Osteoblast (primary cell): ENCODE results near the gene PRR29. TPM values are rescaled to one million over a fixed set of nuclear protein-coding genes. Genes with fewer than 3 reads are reported as not detected.
A peak's percentile ranks its signal among the peaks of the same experiment; 100 is the strongest.

Experiments
- DNase-seq: peaks from one replicate; pipeline ENCODE4 v3.0.0; 2011; ENCODE audit warnings: low spot score, mixed read lengths; ENCODE audit not compliant: insufficient read length; ENCODE audit errors: missing footprints
- H2AFZ ChIP-seq: 2 replicates; pipeline ENCODE4 v1.6.0; 2011; ENCODE audit warnings: mild to moderate bottlenecking, low read length
- H3K27ac ChIP-seq: 2 replicates; pipeline ENCODE4 v1.5.1; 2011; ENCODE audit warnings: mild to moderate bottlenecking, low read depth, low read length, moderate library complexity
- H3K27me3 ChIP-seq: 2 replicates; pipeline ENCODE4 v1.6.0; 2012; ENCODE audit warnings: mild to moderate bottlenecking, control low read depth, inconsistent platforms, low read length, moderate library complexity; ENCODE audit not compliant: insufficient read depth
- H3K36me3 ChIP-seq: 2 replicates; pipeline ENCODE4 v1.5.1; 2011; ENCODE audit warnings: mild to moderate bottlenecking, low read length, control low read depth, moderate library complexity; ENCODE audit not compliant: insufficient read depth
- H3K4me1 ChIP-seq: 2 replicates; pipeline ENCODE4 v1.5.1; 2011; ENCODE audit warnings: mild to moderate bottlenecking, low read length, control low read depth, moderate library complexity; ENCODE audit not compliant: insufficient read depth
- H3K4me2 ChIP-seq: 2 replicates; pipeline ENCODE4 v1.6.0; 2011; ENCODE audit warnings: mild to moderate bottlenecking, low read length; ENCODE audit not compliant: insufficient read depth
- H3K4me3 ChIP-seq: fragments of 200-600 bp; sonication (generic); 3 replicates; pipeline ENCODE4 v1.5.1; 2012; ENCODE audit warnings: mild to moderate bottlenecking, low read length, inconsistent platforms; ENCODE audit not compliant: insufficient read depth
- H3K79me2 ChIP-seq: 2 replicates; pipeline ENCODE4 v1.6.0; 2012; ENCODE audit warnings: mild to moderate bottlenecking, low read length, control low read depth, inconsistent platforms; ENCODE audit not compliant: insufficient read depth
- H3K9me3 ChIP-seq: 2 replicates; pipeline ENCODE4 v1.5.1; 2011; ENCODE audit warnings: low read depth, low read length, control low read depth
- H4K20me1 ChIP-seq: 2 replicates; pipeline ENCODE4 v1.6.0; 2012; ENCODE audit warnings: mild to moderate bottlenecking, low read length, control low read depth; ENCODE audit not compliant: insufficient read depth
- CTCF ChIP-seq: IDR thresholded peaks from 2 replicates; pipeline ENCODE4 v1.5.1; 2011; ENCODE audit warnings: mild to moderate bottlenecking, low read depth, low read length, moderate library complexity; ENCODE audit errors: extremely low read depth
- total RNA-seq: library from RNA; depleted of rRNA; stranded (reverse); fragments of >200 nt; gene quantifications from 2 replicates; pipeline ENCODE4 v1.2.3, GENCODE V29; 2012

The PRR29 gene
- total RNA-seq, 1 donor = 0.36 TPM

GRCh38 chr17:64002658-64003525 is 4.7 kb downstream of the PRR29 start:
- TF ChIP-seq CTCF = no peak
- no peak overlapping the region for H3K4me2 ChIP-seq
- no peak overlapping the region for H2AFZ ChIP-seq
- H3K4me1 ChIP-seq = peaks cover 19% of the 10 kb centered on the region
- no peaks in the 10 kb centered on the region for H3K9me3 ChIP-seq
- H3K36me3 ChIP-seq = no peaks in the 10 kb centered on the region
- no peak overlapping the region for H3K4me3 ChIP-seq
- H3K27me3 ChIP-seq = peaks cover 5% of the 10 kb centered on the region
- no peak for DNase-seq
- H3K79me2 ChIP-seq = no peaks in the 10 kb centered on the region
- no peaks in the 10 kb centered on the region for H4K20me1 ChIP-seq
- no peak overlapping the region for H3K27ac ChIP-seq

GRCh38 chr17:64003526-64004121 is 5.5 kb downstream of the PRR29 start:
- no peaks in the 10 kb centered on the region for H3K36me3 ChIP-seq

GRCh38 chr17:64004218-64004770 is 6.1 kb downstream of the PRR29 start:
- no peak for DNase-seq
- Histone ChIP-seq H3K27me3 (no peaks in the 10 kb centered on the region), H3K4me3 (no peak overlapping the region), H3K36me3 (no peaks in the 10 kb centered on the region), H4K20me1 (no peaks in the 10 kb centered on the region), H3K4me2 (no peak overlapping the region), H3K4me1 (peaks cover 19% of the 10 kb centered on the region), H3K79me2 (no peaks in the 10 kb centered on the region), H3K9me3 (no peaks in the 10 kb centered on the region), H3K27ac (no peak overlapping the region), H2AFZ (no peak overlapping the region)
- no peak for TF ChIP-seq CTCF

More at GRCh38 chr17:64003526-64004121, 5.5 kb downstream of the PRR29 start:
- Histone ChIP-seq H3K9me3 (no peaks in the 10 kb centered on the region), H4K20me1 (no peaks in the 10 kb centered on the region), H3K79me2 (no peaks in the 10 kb centered on the region), H3K4me1 (peaks cover 15% of the 10 kb centered on the region), H3K4me2 (no peak overlapping the region), H2AFZ (no peak overlapping the region), H3K27ac (no peak overlapping the region), H3K27me3 (no peaks in the 10 kb centered on the region), H3K4me3 (no peak overlapping the region)
- no peak for TF ChIP-seq CTCF
- peak; percentile 70 for DNase-seq
